GM12874 (cell line): ENCODE data around the gene NFATC2.

Source experiments
- CTCF ChIP-seq: IDR thresholded peaks from 2 replicates; pipeline ENCODE4 v1.5.1; 2011; ENCODE audit warnings: low read depth, mild to moderate bottlenecking, control low read depth, low read length, moderate library complexity; ENCODE audit not compliant: insufficient read depth

Gene NFATC2

GRCh38 chr20:51452734-51453365, 89.7 kb downstream of the NFATC2 start:
- no peak for TF ChIP-seq CTCF

GRCh38 chr20:51452091-51452613, 90.4 kb downstream of the NFATC2 start:
- no peak for TF ChIP-seq CTCF

- TF ChIP-seq CTCF: no peak
Measured at GRCh38 chr20:51451484-51451883, 91.0 kb downstream of the NFATC2 start.

GRCh38 chr20:51450984-51451383, 91.5 kb downstream of the NFATC2 start:
- no peak for TF ChIP-seq CTCF

GRCh38 chr20:51450221-51450712, 92.3 kb downstream of the NFATC2 start:
- TF ChIP-seq CTCF: no peak

- TF ChIP-seq CTCF: no peak
Measured at GRCh38 chr20:51449498-51450220, 92.9 kb downstream of the NFATC2 start.

- TF ChIP-seq CTCF: no peak
Measured at GRCh38 chr20:51447765-51448148, 94.8 kb downstream of the NFATC2 start.
